ENCODE data around the gene BRD1.
"Not testable (repeated sequence)": the region's sequence is repeated elsewhere in the genome, so short reads cannot be mapped to it uniquely, and the experiment has no call there.

BRD1 gene

GRCh38 chr22:49823289-49824045 lies 4.2 kb downstream of the BRD1 start:
- TF ChIP-seq CTCF (IDR thresholded peaks at IDR 0.05; ENCODE audit: low read depth, low read length): no peak
- no peak overlapping the region for H3K4me3 ChIP-seq (ENCODE audit: low read depth, low read length)

- not testable (repeated sequence) for H3K4me3 ChIP-seq (ENCODE audit: low read depth, low read length)
Measured at GRCh38 chr22:49821741-49822140, 5.9 kb downstream of the BRD1 start.

GRCh38 chr22:49820984-49821383 lies 6.7 kb downstream of the BRD1 start:
- no peak overlapping the region for H3K4me3 ChIP-seq (ENCODE audit: low read depth, low read length)
- no peak for TF ChIP-seq CTCF (IDR thresholded peaks at IDR 0.05; ENCODE audit: low read depth, low read length)

- TF ChIP-seq CTCF (IDR thresholded peaks at IDR 0.05; ENCODE audit: low read depth, low read length): no peak
- no peak overlapping the region for H3K4me3 ChIP-seq (ENCODE audit: low read depth, low read length)
Measured at GRCh38 chr22:49817359-49817758, 10.3 kb downstream of the BRD1 start.

GRCh38 chr22:49815641-49816091 lies 12.0 kb downstream of the BRD1 start:
- H3K4me3 ChIP-seq (ENCODE audit: low read depth, low read length): no peak overlapping the region

GRCh38 chr22:49814856-49815255 lies 12.8 kb downstream of the BRD1 start:
- no peak for TF ChIP-seq CTCF (IDR thresholded peaks at IDR 0.05; ENCODE audit: low read depth, low read length)
- H3K4me3 ChIP-seq (ENCODE audit: low read depth, low read length): no peak overlapping the region

More at GRCh38 chr22:49815641-49816091, 12.0 kb downstream of the BRD1 start:
- TF ChIP-seq CTCF (IDR thresholded peaks at IDR 0.05; ENCODE audit: low read depth, low read length): no peak

GRCh38 chr22:49814164-49814686 lies 13.4 kb downstream of the BRD1 start:
- H3K4me3 ChIP-seq (ENCODE audit: low read depth, low read length): no peak overlapping the region
- no peak for TF ChIP-seq CTCF (IDR thresholded peaks at IDR 0.05; ENCODE audit: low read depth, low read length)
